SHP77 treated with DMSO at 0.1 percent for 48 hours (cell line): ENCODE data around the gene PHLPP1.

Experiments
- DNase-seq: peaks from one replicate; lab custom pipeline; 2025; lab: John Stamatoyannopoulos, UW

The PHLPP1 gene

DNA sequence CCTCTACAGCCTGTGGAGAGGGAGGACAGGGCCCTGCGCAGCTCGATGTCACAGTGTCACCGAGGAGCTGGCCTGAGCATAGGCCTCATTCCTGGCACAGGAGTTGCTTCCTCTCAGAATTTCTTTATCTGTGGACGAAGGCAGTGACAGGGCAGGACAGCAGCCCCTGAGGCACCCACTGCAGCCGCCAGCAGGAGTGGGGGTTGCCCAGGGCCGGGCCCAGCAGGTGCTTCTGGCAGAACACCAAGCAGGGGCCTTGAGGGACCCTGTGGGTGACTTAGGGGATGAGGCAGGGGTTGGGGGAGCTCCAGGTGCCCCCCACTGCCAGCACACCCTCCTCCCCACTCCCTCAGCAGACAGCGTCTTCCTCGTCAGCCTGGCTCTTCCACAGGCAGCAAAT is 290.0 kb downstream of the PHLPP1 start:
- no peak for DNase-seq

DNA sequence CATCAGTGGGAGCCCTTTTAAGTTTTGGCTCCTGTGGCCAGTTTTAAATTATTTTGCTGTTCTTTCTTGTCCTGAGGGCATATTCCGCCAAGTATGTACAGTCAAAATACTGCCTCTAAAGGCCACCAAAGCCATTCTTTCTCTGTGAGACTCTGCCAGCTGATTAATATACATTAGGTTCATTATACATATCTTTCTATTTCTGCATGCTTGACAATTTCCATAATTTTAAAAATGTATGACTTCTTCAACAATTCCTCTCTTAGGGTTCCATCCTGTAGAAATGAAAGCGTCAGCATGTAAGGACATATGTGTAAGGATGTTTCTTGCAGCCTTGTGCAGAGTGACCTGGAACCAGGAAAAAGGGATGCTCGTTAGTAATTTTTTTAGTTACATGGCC is 291.9 kb downstream of the PHLPP1 start:
- DNase-seq = no peak

DNA sequence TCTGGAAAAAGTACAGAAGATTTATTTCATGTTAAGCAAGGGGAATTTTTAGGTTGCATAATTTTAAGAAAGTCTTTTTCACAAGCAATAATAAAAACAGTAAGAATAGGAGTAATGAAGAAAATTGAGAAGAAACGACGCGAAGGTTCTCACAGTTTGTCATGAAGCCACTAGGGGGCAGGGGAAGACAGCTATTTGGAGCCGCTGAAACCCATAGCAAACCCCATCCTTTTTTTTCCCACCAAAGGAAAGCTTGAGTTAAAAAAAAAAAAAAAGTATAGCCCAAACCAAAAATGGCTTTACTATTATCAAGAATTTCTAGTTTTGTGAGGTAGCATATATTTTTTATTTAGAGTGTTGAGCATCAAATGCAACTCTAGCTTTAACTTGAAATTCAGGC is 300.9 kb downstream of the PHLPP1 start:
- DNase-seq = no peak

DNA sequence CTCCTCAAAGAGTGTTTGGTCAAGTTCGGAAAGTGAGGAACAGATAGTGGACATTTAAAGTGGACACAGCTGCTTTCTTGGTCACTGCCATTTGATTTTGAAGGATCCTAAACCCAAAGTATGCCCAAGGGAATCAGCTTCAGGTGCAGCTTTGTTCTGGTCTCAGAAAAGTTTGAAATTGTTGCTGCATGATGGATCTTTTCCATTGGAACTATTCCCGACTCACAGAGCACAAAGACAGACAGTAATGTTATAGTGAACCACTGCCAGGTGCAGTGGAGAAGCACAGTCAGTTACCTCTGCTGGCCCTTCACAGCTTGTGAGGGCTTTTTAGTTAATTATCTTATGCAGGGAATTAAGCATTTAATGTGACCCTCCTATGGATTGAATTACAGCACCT is 301.7 kb downstream of the PHLPP1 start:
- no peak for DNase-seq

DNA sequence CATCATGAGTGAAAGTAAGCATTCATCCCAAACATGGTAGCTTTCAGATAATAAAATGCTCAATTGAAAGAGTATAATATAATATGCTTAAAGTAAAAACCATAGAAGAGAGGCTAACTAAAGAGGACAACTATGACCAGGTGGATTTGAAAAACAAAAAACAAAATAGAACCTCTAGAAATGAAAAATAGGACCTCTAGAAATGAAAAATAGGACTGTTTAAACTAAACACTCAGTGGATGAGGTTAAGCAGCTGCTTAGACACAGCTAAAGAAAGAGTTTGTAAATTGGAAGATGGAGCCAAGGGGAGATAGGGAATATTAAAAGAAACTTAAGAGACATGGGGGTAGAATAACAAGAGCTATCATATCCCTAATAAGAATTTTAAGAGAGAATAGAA is 302.6 kb downstream of the PHLPP1 start:
- no peak for DNase-seq

DNA sequence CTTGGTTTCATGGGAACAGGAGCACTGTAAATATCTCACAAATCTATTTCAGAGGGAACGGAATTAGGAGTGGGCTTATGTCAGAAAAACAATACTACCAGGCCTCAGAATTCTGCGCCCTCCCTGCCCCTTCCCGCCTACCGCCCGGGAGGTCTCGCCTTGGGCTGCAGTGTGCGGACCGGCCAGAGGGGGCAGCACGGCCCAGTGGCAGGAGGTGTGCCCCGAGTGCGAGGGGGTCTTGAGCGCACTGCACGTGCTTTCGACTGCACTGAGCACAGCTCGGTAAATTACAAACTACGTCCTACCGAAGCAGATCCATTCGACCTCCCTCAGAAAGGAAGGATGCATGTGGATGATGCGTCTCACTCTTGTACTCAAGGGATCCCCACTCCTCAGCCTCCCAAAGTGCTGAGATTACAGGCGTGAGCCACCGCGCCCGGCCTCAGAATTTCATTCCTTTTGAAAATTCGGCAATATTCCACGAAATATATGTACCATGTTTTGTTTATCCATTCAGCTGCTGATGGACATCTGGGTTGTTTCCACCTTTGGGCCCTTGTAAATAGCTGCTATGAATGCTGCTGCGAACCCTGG is 307.2 kb downstream of the PHLPP1 start:
- DNase-seq = no peak

DNA sequence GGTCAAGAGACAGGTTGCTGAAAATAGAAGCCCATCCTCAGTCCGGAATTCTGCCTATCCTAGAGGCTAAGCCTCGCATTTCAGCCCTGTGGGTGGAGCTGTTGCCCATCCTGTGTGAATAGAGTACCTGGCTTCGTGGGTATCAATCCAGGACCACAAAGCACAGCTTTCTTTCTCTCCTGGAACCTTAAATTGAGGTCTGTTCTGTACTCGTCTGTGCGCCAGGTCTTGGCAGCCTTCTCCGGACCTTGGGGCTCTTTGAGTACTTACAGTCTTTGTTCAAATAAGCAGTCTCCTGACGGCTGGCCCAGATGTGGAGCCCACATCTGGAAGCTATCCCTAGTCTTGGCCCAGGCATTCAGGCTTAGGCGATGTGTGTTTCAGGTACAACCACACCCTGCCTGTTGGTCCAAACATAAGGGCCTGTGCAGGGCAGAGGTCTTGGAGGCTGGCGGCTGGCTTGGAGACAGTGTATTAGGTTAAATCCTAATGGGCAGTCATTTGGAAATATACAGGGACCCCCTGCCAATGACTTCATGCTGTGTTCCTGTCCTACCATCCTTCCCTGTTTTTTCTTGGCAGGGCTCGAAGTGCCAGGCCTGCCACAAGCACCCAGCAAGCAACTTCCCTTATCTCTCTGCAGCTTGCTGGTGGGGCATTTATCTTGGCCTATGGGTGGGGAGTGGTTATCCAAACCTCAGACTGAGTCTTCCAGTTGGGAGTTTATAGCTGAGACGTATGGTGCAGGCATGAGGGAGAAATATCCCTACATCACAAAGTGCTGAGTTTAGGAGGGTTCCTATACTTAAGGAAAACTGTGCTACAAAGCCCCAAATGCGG is 310.1 kb downstream of the PHLPP1 start:
- peak; percentile 40 for DNase-seq

DNA sequence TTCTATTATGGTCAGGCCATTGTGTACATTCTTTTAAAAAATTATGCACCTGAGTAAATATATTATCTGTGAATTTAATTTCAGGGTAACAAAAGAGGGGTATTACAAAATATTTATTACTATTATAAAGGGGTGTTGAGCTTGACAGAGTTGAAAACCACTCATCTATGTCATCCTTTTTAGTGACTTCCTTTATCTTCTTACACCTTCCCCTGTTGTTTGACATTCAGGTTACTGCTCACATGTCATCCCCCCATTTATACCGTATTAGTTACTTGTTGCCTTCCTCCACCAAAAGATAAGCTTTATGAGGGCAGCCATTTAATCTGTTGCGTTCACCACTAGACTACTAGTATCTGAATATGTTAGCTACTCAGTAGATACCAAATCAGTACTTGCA is 313.0 kb downstream of the PHLPP1 start:
- DNase-seq = no peak
